GM12878 (cell line): ENCODE data around the gene SGMS1. TPM values are rescaled to one million over a fixed set of nuclear protein-coding genes. Genes with fewer than 3 reads are reported as not detected.

ENCODE experiments used
- ATAC-seq: fragments of 200-7000 bp; cut with Tn5 transposase; 3 replicates; pipeline ENCODE4 v1.9.1; 2020; ENCODE audit warnings: mild to moderate bottlenecking, moderate library complexity
- BruUV-seq: library from RNA; stranded (reverse); fragments of 400-500 nt; replicated peaks from 2 replicates; lab custom pipeline; 2021; lab: Mats Ljungman, UMichigan
- CTCF ChIA-PET: fragments of 300-600 bp; sonication (Branson Sonifier 250); formaldehyde crosslinking; extraction: SDS; loops from one replicate; lab custom pipeline; 2021; ENCODE audit warnings: inconsistent platforms; lab: Yijun Ruan, JAX
- POLR2A ChIA-PET: fragments of 350-600 bp; formaldehyde crosslinking; extraction: SDS; loops from one replicate; lab custom pipeline; 2021; ENCODE audit warnings: inconsistent platforms; lab: Charles Lee
- RAD21 ChIA-PET: fragments of 300-600 bp; sonication (Branson Sonifier 250); formaldehyde crosslinking; loops from one replicate; lab custom pipeline; 2023; ENCODE audit warnings: antibody characterized with exemption; ENCODE audit not compliant: unreplicated experiment; lab: Charles Lee
- SMC1A ChIA-PET: fragments of 300-600 bp; sonication (Branson Sonifier 250); formaldehyde crosslinking; loops from one replicate; lab custom pipeline; 2023; ENCODE audit not compliant: unreplicated experiment, uncharacterized antibody; lab: Charles Lee
- DNase-seq: peaks from one replicate; pipeline ENCODE4 v3.0.0-alpha.2; 2011; ENCODE audit warnings: low read depth, low spot score
- FAIRE-seq: peaks from 3 replicates; lab custom pipeline; 2011; peaks lifted over from hg19 to GRCh38; lab: Jason Lieb, UNC
- H2AFZ ChIP-seq: 2 replicates; pipeline ENCODE4 v1.6.0; 2011; ENCODE audit warnings: low read depth, low read length, control low read depth; ENCODE audit not compliant: control insufficient read depth
- H3K27ac ChIP-seq: 2 replicates; pipeline ENCODE4 v1.5.1; 2011; ENCODE audit warnings: control low read depth; ENCODE audit not compliant: control insufficient read depth, insufficient read depth
- H3K27me3 ChIP-seq, 2 experiments: replicated peaks in 1 of 2; 2 replicates each; pipeline versions ENCODE4 v1.6.0 to v1.6.1; 2011; ENCODE audit warnings: low read length in 1 of 2; ENCODE audit not compliant: control insufficient read depth in 2 of 2, insufficient read depth in 2 of 2
- H3K36me3 ChIP-seq, 2 experiments: 2 replicates each; pipeline ENCODE4 v1.5.1; 2011; ENCODE audit warnings: low read length in 1 of 2; ENCODE audit not compliant: control insufficient read depth in 2 of 2, insufficient read depth in 2 of 2
- H3K4me1 ChIP-seq: 2 replicates; pipeline ENCODE4 v1.6.1; 2011; ENCODE audit warnings: mild to moderate bottlenecking, low read length, moderate library complexity, mixed read lengths; ENCODE audit not compliant: control insufficient read depth, insufficient read depth
- H3K4me2 ChIP-seq: 2 replicates; pipeline ENCODE4 v1.6.0; 2011; ENCODE audit warnings: control low read depth; ENCODE audit not compliant: control insufficient read depth, insufficient read depth
- H3K4me3 ChIP-seq: fragments of 200-600 bp; sonication (generic); 2 replicates; pipeline ENCODE4 v1.5.1; 2016
- H3K79me2 ChIP-seq: 2 replicates; pipeline ENCODE4 v1.6.0; 2011; ENCODE audit warnings: low read length; ENCODE audit not compliant: control insufficient read depth, insufficient read depth
- H3K9ac ChIP-seq: 2 replicates; pipeline ENCODE4 v1.8.0; 2011; ENCODE audit warnings: low read length, control low read depth, mixed read lengths; ENCODE audit not compliant: control insufficient read depth, insufficient read depth
- H3K9me3 ChIP-seq: replicated peaks from 3 replicates; pipeline ENCODE4 v1.5.1; 2011; ENCODE audit warnings: mild to moderate bottlenecking, low read length; ENCODE audit not compliant: control insufficient read depth, insufficient read depth
- H4K20me1 ChIP-seq: 2 replicates; pipeline ENCODE4 v1.6.0; 2011; ENCODE audit not compliant: control insufficient read depth, insufficient read depth
- CEBPZ ChIP-seq: fragments of 150-350 bp; IDR thresholded peaks from 2 replicates; pipeline ENCODE4 v1.6.1; 2016; ENCODE audit warnings: low read depth, low read length
- JUNB ChIP-seq: IDR thresholded peaks from 2 replicates; pipeline ENCODE4 v1.6.1; 2016; ENCODE audit warnings: antibody characterized with exemption, mild to moderate bottlenecking
- RCOR1 ChIP-seq: conservative IDR thresholded peaks from 2 replicates; pipeline ENCODE4 v1.6.1; 2012; ENCODE audit warnings: low read depth, low read length, improper control_type of control experiment
- RELA ChIP-seq: fragments of 450-650 bp; IDR thresholded peaks from 2 replicates; pipeline ENCODE4 v1.8.0; 2014; ENCODE audit warnings: borderline replicate concordance; ENCODE audit not compliant: partially characterized antibody
- RFX5 ChIP-seq: IDR thresholded peaks from 2 replicates; pipeline ENCODE4 v1.6.1; 2011; ENCODE audit warnings: low read depth, low read length, improper control_type of control experiment
- RUNX3 ChIP-seq: IDR thresholded peaks from 2 replicates; pipeline ENCODE4 v1.6.1; 2012; ENCODE audit warnings: low read length, inconsistent platforms
- YBX1 ChIP-seq: fragments of 450-650 bp; IDR thresholded peaks from 2 replicates; pipeline ENCODE4 v1.6.1; 2016; ENCODE audit warnings: antibody characterized with exemption
- ZSCAN29 ChIP-seq: fragments of 450-650 bp; IDR thresholded peaks from 2 replicates; pipeline ENCODE4 v1.6.1; 2017; ENCODE audit warnings: mild to moderate bottlenecking, moderate library complexity
- WGBS: methylation state at CpG from one replicate; pipeline ENCODE4 v1.1.6; 2016; ENCODE audit warnings: low lambda C conversion rate; ENCODE audit not compliant: insufficient replicate concordance, insufficient coverage; ENCODE audit errors: missing lambda C conversion rate; 5-methylcytosine and 5-hydroxymethylcytosine counted together
- in situ Hi-C: fragments of 300-500 bp; cut with MboI; formaldehyde crosslinking; loops from 9 replicates; pipeline ENCODE4 v1.14.3; 2018; ENCODE audit warnings: mixed read lengths
- intact Hi-C: fragments of 100-400 bp; cut with micrococcal nuclease; formaldehyde crosslinking; loops from one replicate; pipeline ENCODE4 v1.14.2; 2022; ENCODE audit not compliant: unreplicated experiment
- polyA plus RNA-seq, 11 experiments: library from polyadenylated mRNA; depleted of rRNA in 4 of 11; unstranded in 6 of 11; stranded (reverse) in 5 of 11; fragments of >200 nt; fragmentation: Nextera tagmentation in 4 of 11; fragmentation: Illumina TruSeq in 1 of 11; extraction: Ambion mirVana in 4 of 11; extraction: Trizol in 1 of 11; gene quantifications; 1 replicate in 1 of 11; 2 replicates in 10 of 11; pipeline versions ENCODE4 v1.2.1 to v1.2.3, GENCODE V29; 2011 to 2016; ENCODE audit warnings: inconsistent platforms in 2 of 11, missing spikeins in 2 of 11, low read depth in 1 of 11
- total RNA-seq, 4 experiments: library from RNA; depleted of rRNA in 3 of 4; stranded (reverse); fragments of >200 nt in 3 of 4; fragmentation: Illumina TruSeq in 1 of 4; extraction: Trizol in 1 of 4; gene quantifications; 2 replicates each; pipeline versions ENCODE4 v1.2.1 to v1.2.3, GENCODE V29; 2013 to 2021
- TF ChIP-seq, protein P1 (sequence below): fragments of 450-650 bp; IDR thresholded peaks from 2 replicates; pipeline ENCODE4 v1.6.1; 2016; ENCODE audit warnings: mild to moderate bottlenecking, moderate library complexity, borderline replicate concordance

The SGMS1 gene
- total and polyA plus RNA-seq, 10 of the 15 experiments (the other 5 are each of a cell fraction or from before 2014, with no cell fraction given), result 1.4 to 14.5 (median 4.9) TPM

DNA sequence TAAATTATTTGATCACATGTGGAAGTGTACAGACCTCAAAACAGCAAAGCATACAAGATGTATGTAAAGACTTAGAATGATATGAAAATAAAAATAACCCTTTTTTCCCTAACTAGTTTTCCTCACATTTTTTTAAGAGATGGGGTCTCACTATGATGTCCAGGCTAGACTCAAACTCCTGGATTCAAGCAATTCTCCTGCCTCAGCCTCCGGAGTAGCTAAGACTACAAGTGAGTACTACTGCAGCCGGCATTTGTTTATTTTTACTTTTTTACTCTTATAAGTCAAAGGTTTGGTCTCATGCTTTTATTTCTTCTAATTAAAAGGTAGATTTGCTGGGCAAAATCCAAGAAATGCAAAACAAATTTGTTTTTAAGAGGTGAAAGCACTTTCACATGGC lies 248.0 kb downstream of the SGMS1 start:
- FAIRE-seq, result no peak
- ChIA-PET CTCF (no interaction called here), RAD21 (interaction anchor here (0.9 to 2.5 kb wide), 2 partner anchors 12 to 42 kb away, joined by 3 to 9 read pairs; no protein-coding TSS in a partner anchor)
- peaks cover 0 to 8% of the 10 kb centered on the region in 2 experiments; a peak in 2 of 4 replicates for H3K36me3 ChIP-seq
- no peak overlapping the region for H3K27ac ChIP-seq
- no peak overlapping the region for H3K4me3 ChIP-seq
- no peak for DNase-seq
- in situ Hi-C loops, result no loop called here
- H2AFZ ChIP-seq, result no peak overlapping the region
- BruUV-seq, result no TSS peak
- no peak overlapping the region for H3K9ac ChIP-seq
- TF ChIP-seq JUNB, result no peak
- no peak for TF ChIP-seq ZSCAN29
- TF ChIP-seq, all 136 proteins: peak for 0
- ChIA-PET SMC1A (interaction anchor here (0.7 to 4.9 kb wide), 3 partner anchors 10 to 38 kb away, joined by 3 to 30 read pairs (median 3); no protein-coding TSS in a partner anchor), POLR2A (interaction anchor here (3.2 kb wide), 1 partner anchor 9 kb away, joined by 14 read pairs; no protein-coding TSS in a partner anchor)
- WGBS, result 100% methylated on average over 2 of the region's 2 CpGs
- intact Hi-C loops, result no loop called here
- Histone ChIP-seq H3K79me2 (peaks cover 69% of the 10 kb centered on the region), H3K27me3 (no peaks in the 10 kb centered on the region), H3K4me2 (no peak overlapping the region), H3K4me1 (peaks cover 14% of the 10 kb centered on the region), H3K9me3 (peaks cover 2% of the 10 kb centered on the region; the same call in 2 of the 3 replicates), H4K20me1 (no peaks in the 10 kb centered on the region)
- no peak for ATAC-seq

- no peak for FAIRE-seq
- no peak overlapping the region for H3K4me3 ChIP-seq
- CTCF ChIA-PET, result interaction anchor here (3.8 kb wide), 1 partner anchor 10 kb away, joined by 16 read pairs; no protein-coding TSS in a partner anchor
- TF ChIP-seq, protein P1, sequence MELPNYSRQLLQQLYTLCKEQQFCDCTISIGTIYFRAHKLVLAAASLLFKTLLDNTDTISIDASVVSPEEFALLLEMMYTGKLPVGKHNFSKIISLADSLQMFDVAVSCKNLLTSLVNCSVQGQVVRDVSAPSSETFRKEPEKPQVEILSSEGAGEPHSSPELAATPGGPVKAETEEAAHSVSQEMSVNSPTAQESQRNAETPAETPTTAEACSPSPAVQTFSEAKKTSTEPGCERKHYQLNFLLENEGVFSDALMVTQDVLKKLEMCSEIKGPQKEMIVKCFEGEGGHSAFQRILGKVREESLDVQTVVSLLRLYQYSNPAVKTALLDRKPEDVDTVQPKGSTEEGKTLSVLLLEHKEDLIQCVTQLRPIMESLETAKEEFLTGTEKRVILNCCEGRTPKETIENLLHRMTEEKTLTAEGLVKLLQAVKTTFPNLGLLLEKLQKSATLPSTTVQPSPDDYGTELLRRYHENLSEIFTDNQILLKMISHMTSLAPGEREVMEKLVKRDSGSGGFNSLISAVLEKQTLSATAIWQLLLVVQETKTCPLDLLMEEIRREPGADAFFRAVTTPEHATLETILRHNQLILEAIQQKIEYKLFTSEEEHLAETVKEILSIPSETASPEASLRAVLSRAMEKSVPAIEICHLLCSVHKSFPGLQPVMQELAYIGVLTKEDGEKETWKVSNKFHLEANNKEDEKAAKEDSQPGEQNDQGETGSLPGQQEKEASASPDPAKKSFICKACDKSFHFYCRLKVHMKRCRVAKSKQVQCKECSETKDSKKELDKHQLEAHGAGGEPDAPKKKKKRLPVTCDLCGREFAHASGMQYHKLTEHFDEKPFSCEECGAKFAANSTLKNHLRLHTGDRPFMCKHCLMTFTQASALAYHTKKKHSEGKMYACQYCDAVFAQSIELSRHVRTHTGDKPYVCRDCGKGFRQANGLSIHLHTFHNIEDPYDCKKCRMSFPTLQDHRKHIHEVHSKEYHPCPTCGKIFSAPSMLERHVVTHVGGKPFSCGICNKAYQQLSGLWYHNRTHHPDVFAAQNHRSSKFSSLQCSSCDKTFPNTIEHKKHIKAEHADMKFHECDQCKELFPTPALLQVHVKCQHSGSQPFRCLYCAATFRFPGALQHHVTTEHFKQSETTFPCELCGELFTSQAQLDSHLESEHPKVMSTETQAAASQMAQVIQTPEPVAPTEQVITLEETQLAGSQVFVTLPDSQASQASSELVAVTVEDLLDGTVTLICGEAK, result no peak
- no peak for TF ChIP-seq RFX5
- TF ChIP-seq ZSCAN29, result no peak
- TF ChIP-seq RCOR1, result no peak
- TF ChIP-seq RELA, result no peak
- TF ChIP-seq YBX1, result no peak
- peak; percentile 76 for TF ChIP-seq RUNX3
- no peak for TF ChIP-seq CEBPZ
Measured at GRCh38 chr10:50375051-50375452, 248.7 kb downstream of the SGMS1 start.

More at GRCh38 chr10:50375051-50375452, 248.7 kb downstream of the SGMS1 start:
- Histone ChIP-seq H4K20me1 (no peaks in the 10 kb centered on the region), H3K4me1 (peaks cover 14% of the 10 kb centered on the region), H3K36me3 (peaks cover 0 to 8% of the 10 kb centered on the region in 2 experiments; a peak in 2 of 4 replicates), H3K4me2 (0 out of 2 replicates have a peak overlapping the region, but pooled peaks have one; percentile 11), H2AFZ (no peak overlapping the region), H3K27me3 (no peaks in the 10 kb centered on the region), H3K79me2 (peaks cover 65% of the 10 kb centered on the region), H3K9ac (no peak overlapping the region), H3K27ac (no peak overlapping the region), H3K9me3 (peaks cover 2% of the 10 kb centered on the region; the same call in 2 of the 3 replicates)
- intact Hi-C loops, result no loop called here
- DNase-seq (no peak), ATAC-seq (peak; percentile 51)
- POLR2A ChIA-PET, result interaction anchor here (3.2 kb wide), 1 partner anchor 10 kb away, joined by 14 read pairs; no protein-coding TSS in a partner anchor
- RAD21 ChIA-PET, result interaction anchor here (0.9 to 2.5 kb wide), 4 partner anchors 10 to 137 kb away, joined by 3 to 12 read pairs (median 6); no protein-coding TSS in a partner anchor
- in situ Hi-C loops, result no loop called here
- SMC1A ChIA-PET, result interaction anchor here (0.6 to 4.9 kb wide), 6 partner anchors 11 to 38 kb away, joined by 3 to 30 read pairs (median 6); no protein-coding TSS in a partner anchor
- no TSS peak for BruUV-seq
